Activated CD4-positive, CD25-positive, alpha-beta regulatory T cell treated with anti-CD3 and anti-CD28 coated beads, Interleukin-2, amount 50 U/mL, for 16 hours (primary cell): Measurements from ENCODE around the gene EIF4G1.

Experiments
- DNase-seq: peaks from one replicate; pipeline ENCODE4 v3.0.0-alpha.2; 2020; ENCODE audit warnings: low read depth, low spot score

EIF4G1 gene

DNA sequence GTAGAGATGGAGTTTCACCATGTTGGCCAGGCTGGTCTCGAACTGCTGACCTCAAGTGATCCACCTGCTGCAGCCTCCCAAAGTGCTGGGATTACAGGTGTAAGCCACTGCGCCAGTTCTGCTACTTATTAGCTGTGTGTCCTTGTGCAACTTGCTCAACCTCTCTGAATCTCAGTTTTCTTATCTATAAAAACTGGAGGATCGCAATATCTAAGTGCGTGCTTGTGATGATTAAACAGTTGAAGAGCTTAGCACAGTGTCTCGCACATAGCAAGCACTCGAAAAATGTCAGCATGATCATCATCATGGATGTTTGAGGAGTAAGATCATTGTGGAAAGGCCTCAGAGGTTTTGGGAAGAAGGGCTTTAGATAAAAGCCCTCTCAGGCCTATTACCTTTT is 36.2 kb downstream of the EIF4G1 start:
- no peak for DNase-seq

DNA sequence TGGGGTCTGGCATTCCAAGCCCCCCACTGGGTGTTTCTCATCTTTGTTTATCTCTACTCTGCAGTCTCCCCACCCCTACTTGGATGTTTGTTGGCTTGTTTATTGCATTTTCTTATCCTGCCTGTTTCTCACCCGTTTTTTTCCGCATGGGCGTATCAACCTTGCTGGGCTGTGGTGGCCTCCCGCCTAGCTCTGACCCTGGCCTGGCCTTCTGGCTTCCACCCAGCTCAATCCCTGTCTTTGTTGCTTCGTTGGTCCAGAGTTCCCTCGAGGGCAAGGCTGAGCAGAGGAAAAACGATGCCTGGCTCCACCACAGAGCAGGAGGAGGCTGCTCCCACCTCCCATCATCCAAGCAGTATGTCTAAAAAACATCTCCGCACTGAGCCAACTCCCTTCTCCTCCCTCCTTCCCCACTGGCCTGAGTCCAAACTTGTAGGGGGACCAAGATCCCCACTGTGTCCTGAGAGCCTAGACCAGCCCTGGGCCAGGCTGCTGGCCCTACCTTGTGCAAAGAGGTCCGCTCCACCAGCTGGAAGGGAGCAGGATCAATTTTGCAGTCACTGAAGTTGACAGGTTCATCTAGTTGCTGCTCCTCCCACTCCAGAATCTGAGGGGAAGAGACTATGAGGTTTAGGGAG is 37.2 kb downstream of the EIF4G1 start:
- no peak for DNase-seq

DNA sequence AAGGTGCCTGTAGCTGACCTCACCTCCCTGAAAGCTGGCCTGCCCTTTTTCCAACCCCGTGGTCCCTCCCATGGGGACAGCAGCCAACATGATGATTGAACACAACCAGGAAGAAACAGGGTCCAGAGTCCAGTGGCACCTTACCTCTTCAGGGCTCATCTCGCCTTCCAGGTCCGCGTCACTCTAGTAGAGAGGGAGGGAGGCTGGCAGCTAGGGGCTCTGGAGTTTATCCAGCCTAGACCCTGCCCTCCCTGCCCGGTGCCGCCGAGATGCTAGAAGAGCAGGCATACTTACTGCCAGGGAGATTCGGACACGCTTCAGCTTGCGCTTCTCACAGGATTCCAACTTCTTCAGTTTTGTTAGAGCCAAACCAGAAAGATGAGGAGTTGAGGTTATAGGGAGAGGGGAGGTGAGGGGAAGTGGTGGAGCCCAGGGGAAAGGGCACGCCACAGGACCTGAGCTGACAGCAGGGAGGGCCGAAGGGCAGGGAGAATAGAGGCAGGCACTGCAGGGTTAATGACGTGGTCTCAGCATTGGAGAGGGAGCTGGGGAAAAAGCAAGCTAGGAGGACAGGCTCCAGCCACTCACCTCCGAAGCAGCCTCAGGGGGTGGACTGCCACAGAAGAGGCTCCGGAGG is 37.9 kb downstream of the EIF4G1 start:
- no peak for DNase-seq

DNA sequence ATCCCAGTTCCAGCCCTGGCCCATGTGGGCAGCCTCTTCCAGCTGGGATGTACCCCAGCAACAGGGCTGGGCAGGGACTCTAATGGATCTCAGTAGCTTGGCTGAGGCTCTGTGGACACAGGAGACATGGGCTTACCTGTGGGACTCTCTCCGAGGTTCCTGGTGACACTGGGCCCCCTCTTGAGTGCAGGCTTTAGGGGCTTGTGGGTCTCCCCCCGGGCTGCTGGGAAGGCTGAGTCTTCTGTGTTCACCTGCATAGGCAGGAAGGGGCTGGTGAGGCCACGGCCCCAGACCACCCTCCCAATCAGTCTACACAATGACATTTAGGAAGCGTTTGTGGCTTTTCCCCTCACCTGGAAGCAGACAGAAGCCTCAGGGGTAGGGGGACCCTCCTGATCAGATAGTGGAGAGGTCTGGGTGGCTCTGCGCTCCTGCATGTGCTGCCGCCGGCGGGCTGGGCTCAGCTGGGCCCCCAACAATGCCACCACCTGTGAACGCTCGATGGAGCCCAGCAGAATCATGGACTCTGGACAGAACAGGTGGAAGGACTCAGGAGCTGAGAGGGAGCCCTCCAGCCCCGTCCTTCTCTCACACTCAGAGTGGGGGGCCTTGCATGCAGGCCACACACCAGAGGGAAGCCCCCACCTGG is 38.6 kb downstream of the EIF4G1 start:
- no peak for DNase-seq

DNA sequence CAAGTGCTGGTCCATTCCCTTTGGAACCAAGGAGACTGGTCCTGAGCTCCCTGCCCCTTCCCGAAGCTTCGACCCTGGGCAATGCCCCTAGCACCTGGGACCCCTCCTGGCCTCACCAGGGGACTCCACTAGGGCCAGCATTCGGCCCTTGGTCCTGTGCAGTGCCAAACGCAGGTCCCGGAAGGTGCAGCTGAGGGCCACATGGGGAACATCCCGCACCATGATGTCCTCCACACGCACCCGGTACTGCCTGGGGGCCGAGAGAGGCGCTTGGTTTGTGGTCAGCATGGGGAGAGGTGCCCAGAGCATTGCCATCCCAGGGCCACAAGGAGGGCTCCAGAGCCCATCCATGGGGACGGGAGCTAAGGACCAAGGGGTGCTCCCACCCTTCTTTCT is 39.1 kb downstream of the EIF4G1 start:
- no peak for DNase-seq

DNA sequence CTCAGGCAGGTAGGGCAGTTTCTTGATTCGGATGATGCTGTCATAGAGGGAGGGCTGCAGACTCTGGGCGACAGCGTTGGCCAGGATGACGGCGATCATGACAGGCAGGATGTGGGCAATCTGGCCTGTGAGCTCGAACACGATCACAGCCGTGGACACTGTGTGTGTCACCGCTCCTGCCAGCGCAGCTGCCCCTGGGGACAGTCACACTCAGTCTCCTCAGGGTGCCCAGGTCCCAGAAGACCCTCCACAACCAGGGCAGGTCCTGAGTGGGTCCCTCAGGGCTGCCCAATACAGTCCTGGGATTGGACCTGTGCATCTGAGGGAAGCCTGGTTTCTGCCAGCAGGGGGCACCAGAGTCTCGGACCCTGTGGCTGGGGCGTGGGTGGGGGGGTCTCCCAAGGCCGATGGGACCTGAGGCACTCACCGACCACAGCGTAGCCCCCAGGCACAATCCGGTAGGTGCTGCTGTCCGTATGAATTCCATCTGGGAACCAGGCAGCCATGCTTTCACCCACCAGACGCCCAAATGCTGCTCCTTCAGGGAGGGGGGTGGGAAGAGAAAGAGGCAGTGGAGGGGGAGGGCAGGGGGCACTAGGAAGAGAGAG is 39.8 kb downstream of the EIF4G1 start:
- DNase-seq = no peak

DNA sequence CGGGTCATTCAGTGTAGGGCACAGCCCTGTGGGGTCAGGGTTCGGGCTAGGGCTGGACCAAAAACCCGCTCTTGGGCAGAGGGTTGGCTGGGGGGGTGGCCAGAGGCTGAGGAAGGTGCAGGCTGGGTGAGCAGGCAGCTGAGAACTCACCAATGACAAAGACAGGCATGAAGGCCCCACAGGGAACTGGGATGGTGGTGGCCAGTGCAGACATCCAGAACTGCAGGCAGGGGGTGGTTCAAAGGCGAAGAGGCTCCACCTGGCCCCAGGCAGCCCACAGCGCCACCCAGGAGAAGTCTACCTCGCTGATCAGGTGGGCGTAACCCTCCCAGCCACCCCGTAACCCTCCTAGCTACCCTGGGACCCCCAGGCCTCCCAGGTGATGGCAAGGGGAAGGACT is 40.3 kb downstream of the EIF4G1 start:
- DNase-seq = no peak

DNA sequence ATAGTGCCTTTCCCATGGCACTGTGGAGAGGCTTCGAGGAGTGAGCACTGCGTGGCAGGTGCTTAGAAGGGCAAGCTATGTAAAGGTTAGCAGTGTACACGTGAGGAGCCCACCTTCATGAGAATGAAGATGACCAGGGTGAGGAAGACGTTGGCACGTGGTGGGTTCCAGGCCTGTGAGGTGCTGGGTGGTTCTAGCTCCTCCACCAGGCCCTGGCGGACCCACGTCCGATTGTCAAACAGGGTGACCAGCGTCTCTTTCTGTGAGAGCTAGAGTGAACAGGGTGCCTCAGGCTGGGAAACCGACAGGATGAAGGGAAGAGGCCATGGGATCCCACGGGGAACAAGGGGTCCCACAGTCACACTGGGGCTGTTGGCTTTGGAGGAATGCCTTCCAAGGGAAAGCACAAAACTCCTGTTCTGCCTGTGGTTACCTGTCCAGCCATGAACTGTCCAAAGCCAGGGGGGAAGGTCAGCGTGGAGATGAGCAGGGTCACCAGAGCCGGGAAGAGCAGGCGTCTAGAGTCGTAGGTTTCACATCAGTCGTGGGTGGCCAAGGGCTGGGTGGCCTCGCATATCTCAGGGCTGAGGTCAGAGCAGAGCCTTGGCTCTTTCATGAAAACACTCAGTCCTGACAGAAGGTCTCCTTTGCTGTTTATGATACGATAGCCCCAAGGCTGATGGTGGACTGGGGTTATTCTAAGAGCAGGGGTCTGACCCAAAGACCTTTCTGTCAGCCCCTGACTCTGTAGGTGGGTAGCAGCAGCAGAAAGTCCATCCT is 41.0 kb downstream of the EIF4G1 start:
- DNase-seq = no peak

DNA sequence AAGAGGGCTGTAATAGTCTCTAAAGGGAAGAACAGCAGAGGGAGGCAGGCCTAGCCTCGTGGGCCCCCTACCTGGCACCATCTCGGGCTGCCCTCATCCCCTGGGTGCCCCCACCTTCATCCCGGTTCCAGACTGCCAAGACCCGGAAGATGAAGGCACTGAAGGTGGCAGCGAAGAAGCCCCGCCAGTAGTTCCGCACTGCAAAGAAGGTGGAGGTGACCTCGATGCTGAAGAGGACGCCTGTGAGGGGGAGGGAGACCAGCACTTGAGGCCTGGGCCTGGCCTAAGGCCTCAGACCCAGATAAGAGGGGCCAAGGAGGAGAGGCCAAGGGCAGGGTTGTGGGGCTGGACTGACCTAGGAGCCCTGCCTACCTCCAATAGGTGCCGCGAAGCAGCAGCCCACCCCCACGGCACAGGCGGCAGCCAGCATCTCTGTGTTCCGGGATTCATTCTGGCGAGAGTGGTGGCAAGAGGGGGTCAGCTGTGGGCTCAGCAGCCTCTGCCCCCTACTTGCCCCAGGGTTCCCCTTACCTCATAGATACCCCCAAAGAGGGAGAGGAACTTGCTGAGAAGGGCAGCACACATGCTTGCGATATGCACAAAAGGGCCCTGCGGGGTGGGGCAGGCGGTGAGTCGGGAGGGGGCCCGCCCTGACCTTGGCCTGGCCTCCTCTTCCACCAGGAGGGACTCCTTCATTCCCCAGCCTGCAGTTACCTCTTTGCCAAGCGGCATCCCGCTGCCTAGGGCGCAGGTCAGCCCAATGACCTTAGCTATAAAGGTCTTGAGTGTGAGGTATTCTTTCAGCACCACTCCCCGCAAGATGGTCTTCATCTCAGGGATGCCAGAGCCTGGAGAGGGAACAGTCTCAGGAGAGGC is 43.1 kb downstream of the EIF4G1 start:
- no peak for DNase-seq

DNA sequence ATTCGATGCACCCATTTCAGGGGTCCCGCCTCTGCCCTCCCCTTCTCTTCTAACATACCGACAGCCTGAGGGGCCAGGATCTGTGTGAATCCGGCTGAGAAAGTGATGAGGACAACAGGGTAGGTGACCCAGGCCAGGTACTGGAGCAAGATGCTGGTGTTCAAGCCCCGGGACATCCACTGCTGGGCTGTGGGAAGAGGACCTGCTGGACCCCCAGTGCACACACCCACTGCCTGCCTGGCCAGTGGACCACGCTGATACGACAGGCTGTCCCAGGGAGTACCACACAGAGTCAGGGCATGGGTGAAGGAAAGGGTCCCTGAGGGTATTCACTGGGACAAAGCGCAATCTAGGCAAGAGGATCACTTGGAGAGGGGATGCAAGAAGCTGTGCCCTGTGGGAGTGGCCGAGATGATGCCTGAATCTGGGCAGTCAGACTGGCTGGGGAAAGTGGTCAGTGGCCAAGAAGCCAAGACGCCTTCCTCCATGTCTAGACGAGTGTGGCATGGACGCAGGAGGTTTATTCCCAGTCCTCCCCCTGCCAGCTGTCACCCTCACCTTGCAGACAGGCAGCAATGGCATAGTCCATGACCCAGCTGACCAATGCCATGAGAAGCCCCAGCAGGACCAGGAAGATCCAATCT is 43.8 kb downstream of the EIF4G1 start:
- DNase-seq = no peak

DNA sequence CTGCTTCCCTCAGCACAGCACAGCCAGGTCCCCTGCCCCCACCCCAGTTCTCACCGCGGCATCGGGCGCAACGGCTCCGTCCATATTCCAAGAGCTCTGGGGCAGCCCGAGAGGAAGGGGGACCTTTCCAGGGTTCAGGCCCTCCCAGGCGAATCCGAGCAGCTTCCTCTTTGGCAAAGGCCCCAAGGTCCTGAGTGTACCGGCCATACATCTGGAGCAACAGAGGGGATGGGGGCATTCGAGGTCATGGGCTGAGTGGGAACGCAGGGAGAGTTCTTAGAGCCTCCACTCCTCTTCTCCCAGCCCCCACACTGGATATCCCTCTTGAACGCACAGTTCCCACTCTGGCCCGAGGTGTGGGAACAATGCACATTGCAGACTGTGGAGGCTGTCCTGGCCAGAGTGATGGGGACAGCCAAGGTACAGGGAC is 44.5 kb downstream of the EIF4G1 start:
- no peak for DNase-seq

DNA sequence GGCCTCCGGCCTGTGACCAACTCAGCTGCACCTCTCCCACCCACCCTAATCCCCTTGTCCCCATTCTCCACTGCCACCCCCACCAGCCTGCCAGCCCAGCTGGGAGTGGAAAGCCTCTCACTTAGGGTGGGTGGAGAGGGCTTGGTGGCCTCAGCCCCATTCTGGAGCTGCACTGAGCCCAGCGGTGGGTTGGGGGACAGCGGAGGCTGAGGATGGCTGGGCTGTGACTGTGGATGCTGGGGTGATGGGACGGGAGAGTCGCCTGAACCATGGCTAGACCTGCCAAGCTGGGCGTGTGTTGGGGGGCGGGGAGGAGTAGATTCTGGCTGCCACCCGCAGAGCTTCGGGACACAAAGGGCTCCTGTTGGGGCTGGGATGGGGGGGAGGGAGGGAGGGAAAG is 45.2 kb downstream of the EIF4G1 start:
- DNase-seq = no peak

DNA sequence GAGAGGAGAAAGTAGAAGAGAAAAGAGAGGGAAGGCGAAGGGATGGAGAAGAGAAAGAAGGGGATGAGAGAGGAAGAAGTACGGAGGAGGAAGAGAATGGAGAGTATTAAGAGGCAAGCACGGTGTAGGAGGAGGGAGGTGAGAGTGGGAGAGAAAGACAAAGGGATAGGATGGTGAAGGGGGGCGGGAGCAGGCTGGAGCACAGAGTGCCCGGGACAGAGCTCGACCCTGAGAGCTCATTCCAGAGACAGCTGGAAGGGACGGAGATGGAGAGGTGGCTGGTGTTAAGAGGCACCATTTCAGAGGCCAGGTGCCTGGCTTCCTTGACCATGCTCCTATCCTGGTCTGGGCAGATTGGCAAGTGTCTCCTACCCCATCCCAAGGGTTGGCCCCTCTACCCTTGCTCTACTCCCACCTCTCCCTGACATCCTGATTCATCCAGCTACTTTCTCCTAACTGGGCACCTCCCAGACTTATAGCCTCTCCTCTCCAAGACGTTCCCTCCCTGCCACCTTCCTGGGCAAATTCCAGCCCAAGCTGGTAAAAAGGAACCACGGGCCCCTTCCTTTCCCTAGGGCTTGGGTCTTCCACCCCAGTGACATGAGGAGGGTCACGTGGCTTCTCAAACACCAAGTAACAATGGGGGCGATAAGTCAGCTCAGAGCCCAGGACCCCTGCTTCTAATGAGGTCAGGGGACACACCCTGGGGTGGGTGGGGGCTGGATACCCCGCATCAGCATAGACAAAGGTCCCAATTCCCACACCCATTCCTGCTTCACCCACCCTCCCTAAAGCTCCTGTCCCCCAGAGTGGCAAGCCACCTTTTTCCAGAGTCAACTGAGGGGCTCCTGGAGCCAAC is 45.9 kb downstream of the EIF4G1 start:
- no peak for DNase-seq

DNA sequence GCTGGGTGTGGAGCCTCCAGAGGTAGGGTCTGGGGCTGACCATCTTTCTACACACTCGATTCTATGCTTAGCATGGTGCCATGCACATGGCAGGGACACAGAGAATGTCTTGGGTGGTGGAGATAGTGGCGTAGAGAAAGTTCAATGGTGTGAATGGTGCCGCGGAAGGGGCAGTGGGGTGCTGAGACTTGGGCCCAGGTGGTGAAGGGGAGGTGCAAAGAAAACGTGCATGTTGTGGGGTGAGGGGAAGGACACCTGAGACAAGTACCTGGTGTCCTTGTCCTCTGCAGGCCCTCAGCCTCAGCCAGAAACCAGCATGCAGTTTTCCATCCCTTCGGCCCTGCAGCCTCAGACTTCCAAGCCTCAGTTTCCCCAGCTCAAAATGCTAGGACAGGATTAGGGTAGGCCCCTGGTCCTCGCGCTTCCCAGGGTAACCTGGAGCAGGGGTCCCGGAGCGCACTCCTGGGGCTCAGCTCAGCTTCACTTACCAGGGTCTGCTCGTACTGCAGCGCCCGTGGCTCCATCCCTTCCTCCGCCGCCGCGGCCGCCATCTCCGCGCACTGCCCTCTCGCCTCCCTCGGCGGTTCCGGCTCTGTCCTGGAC is 46.6 kb downstream of the EIF4G1 start:
- DNase-seq = no peak

DNA sequence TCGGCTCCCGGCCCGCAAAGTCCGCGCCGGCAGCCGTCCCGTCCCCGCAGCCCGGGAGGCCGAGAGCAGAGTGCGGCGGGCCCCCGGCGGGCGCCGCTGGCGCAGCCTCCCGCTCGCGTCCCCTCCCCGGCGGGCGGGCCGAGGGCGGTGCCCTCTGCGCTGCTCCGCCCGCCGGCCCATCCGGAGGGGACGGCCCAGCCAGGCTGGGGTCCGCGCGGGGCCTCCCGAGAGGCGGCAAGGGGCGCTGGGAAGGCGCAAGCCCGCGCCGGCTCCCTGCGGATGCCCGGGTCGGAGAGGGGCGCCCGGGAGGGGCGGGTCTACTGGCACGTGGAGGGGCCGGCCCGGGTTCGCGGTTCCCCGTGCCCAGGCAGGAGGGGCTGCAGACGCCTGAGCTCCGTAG is 47.1 kb downstream of the EIF4G1 start, which contains the start of the genes CLCN2 and POLR2H:
Gene CLCN2 (minus strand): TSS at position 74 of the 400 bp plus-strand sequence. CDS start 126 bp downstream, outside the sequence.
Gene POLR2H (plus strand): TSS at position 179 of the 400 bp plus-strand sequence. CDS start 1,783 bp downstream, outside the sequence.
- no peak for DNase-seq

DNA sequence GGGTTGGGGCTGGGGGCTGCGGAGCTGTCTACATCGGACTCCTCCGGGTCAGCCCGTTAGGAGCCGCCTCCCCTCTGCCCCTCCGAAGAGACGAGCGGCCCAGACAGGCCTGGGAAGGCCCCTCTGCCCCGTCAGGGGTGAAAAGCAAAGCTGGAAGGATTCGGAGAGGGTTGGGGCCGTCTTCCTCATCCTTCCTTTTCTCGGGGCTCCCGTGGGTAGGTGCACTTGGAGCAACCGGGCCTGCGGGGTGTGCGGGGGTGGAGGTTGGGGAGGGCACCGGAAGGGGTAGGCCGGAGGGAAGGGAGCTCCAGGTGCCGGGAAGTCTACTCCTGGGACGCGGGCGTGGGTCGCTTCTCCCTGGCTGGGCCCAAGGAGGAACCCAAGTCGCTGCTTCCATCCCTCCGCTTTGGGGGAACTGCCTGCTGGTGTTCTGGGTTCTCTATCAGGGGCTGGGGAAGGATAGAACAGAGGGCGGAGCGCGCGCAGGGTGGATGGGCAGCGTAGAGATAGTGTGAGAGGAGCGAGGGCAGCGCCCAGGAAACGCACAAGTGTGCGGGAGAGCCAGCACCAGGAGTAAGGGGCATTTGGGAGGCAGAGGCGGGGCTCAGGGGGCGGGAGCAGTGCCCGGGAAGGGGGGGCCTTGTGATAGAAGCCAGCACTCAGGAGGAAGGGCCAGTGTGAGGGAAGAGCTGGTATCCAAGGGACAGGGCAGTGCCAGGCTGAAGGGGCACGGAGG is 47.7 kb downstream of the EIF4G1 start:
- no peak for DNase-seq

DNA sequence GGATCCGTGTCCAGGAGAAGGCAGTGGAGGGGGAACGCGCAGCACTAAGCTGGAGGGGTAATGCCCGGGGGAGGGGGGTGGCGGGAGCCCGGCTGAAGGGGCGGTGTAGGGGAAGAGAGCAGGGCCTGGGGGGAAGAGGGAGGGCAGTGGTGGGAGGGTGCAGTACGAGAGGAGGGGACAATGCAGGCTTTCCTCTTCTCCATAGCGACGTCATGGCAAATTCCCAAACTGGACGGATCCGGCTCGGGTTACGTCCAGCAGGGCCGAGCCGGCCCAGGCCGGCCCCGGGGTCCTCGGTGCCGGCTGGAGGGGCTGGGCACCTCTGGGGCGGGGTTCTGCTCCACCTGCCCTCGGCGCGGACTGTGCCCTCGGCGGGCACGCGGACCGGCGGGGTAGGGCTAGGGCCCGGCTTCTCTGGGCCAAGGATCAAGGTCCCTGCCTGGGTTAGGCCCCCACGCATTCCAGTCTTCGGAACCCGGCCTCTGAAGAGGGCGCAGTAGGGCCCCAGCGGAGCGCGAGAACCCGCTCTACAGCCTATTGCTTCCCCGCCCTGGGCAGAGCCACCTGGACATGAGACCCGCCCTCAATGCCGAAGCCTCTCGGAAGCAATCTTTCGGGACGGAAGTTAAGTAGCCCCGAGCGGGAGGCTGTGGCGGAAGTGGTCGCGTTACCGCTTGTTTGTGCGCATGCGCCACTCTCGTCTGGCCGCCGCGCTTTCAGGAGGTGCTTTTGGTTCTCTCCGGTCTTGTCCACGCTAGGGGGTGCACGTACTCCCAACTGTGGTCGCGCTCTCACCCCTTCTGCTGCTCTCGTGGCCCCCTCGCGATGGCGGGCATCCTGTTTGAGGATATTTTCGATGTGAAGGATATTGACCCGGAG is 48.5 kb downstream of the EIF4G1 start:
- DNase-seq = peak; percentile 88
